WTC11 (cell line): ENCODE data around the gene C8B. TPM values are rescaled to one million over a fixed set of nuclear protein-coding genes. Genes with fewer than 3 reads are reported as not detected.
A peak's percentile ranks its signal among the peaks of the same experiment; 100 is the strongest.

Experiments used
- ATAC-seq: fragments of 200-7000 bp; cut with Tn5 transposase; 2 replicates; pipeline ENCODE4 v1.10.0; 2021; ENCODE audit warnings: mild to moderate bottlenecking, moderate library complexity
- CTCF ChIA-PET: fragments of 300-600 bp; sonication (Branson Sonifier 250); formaldehyde crosslinking; loops from one replicate; lab custom pipeline; 2021; ENCODE audit warnings: antibody characterized with exemption; lab: Charles Lee
- POLR2A ChIA-PET: fragments of 350-600 bp; sonication (Branson Sonifier 250); formaldehyde crosslinking; loops from one replicate; lab custom pipeline; 2021; ENCODE audit warnings: antibody characterized with exemption; lab: Charles Lee
- DNase-seq: peaks from one replicate; pipeline ENCODE4 v3.0.0; 2021; ENCODE audit warnings: low spot score
- H3K27ac Mint-ChIP-seq: 2 replicates; pipeline ENCODE4 v1.8.0; 2021; ENCODE audit warnings: mixed read lengths
- H3K27me3 Mint-ChIP-seq: 2 replicates; pipeline ENCODE4 v1.8.0; 2021; ENCODE audit warnings: low read depth, mild to moderate bottlenecking, moderate library complexity, mixed read lengths
- H3K36me3 Mint-ChIP-seq: 2 replicates; pipeline ENCODE4 v1.8.0; 2021; ENCODE audit warnings: mixed read lengths
- H3K4me1 Mint-ChIP-seq: 2 replicates; pipeline ENCODE4 v1.8.0; 2022; ENCODE audit warnings: mixed read lengths
- H3K4me3 Mint-ChIP-seq: 2 replicates; pipeline ENCODE4 v1.8.0; 2021; ENCODE audit warnings: mild to moderate bottlenecking, moderate library complexity, mixed read lengths
- H3K9me3 Mint-ChIP-seq: 2 replicates; pipeline ENCODE4 v1.8.0; 2021; ENCODE audit warnings: mixed read lengths
- ATF1 ChIP-seq: sonication (generic); formaldehyde crosslinking; IDR thresholded peaks from 2 replicates; pipeline ENCODE4 v1.8.1; 2023; ENCODE audit warnings: mild to moderate bottlenecking, moderate library complexity, missing genetic modification reagents
- CBFB ChIP-seq: sonication (generic); formaldehyde crosslinking; IDR thresholded peaks from 2 replicates; pipeline ENCODE4 v1.8.1; 2022; ENCODE audit warnings: mild to moderate bottlenecking, low read depth, missing genetic modification reagents
- ETV6 ChIP-seq: sonication (generic); formaldehyde crosslinking; IDR thresholded peaks from 2 replicates; pipeline ENCODE4 v1.8.1; 2022; ENCODE audit warnings: mild to moderate bottlenecking, missing genetic modification reagents
- FOXP1 ChIP-seq: sonication (generic); formaldehyde crosslinking; IDR thresholded peaks from 2 replicates; pipeline ENCODE4 v1.8.0; 2022; ENCODE audit warnings: missing genetic modification reagents, mild to moderate bottlenecking, moderate library complexity, borderline replicate concordance
- GABPB1 ChIP-seq: sonication (generic); formaldehyde crosslinking; IDR thresholded peaks from 2 replicates; pipeline ENCODE4 v1.8.1; 2023; ENCODE audit warnings: mild to moderate bottlenecking, missing genetic modification reagents
- MYBL2 ChIP-seq: sonication (generic); formaldehyde crosslinking; IDR thresholded peaks from 2 replicates; pipeline ENCODE4 v1.8.1; 2023; ENCODE audit warnings: mild to moderate bottlenecking, moderate library complexity, missing genetic modification reagents
- NR3C1 ChIP-seq: sonication (generic); formaldehyde crosslinking; conservative IDR thresholded peaks from 2 replicates; pipeline ENCODE4 v1.8.1; 2023; ENCODE audit warnings: low read depth, mild to moderate bottlenecking, missing genetic modification reagents
- SOX15 ChIP-seq: fragments of 250-450 bp; sonication (Bioruptor Pico); IDR thresholded peaks from 2 replicates; pipeline ENCODE4 v1.9.0; 2021; ENCODE audit warnings: mild to moderate bottlenecking
- ZNF423 ChIP-seq: fragments of 250-450 bp; sonication (Bioruptor Pico); IDR thresholded peaks from 2 replicates; pipeline ENCODE4 v2.1.2; 2022; ENCODE audit warnings: mild to moderate bottlenecking, moderate library complexity
- total RNA-seq: library from RNA; stranded (reverse); gene quantifications from 3 replicates; pipeline ENCODE4 v1.2.3, GENCODE V29; 2021
- TF ChIP-seq, protein P1 (sequence below): fragments of 200-600 bp; IDR thresholded peaks from 2 replicates; pipeline ENCODE4 v1.8.0; 2022; ENCODE audit warnings: antibody characterized with exemption
- TF ChIP-seq, protein P2 (sequence below): sonication (generic); formaldehyde crosslinking; conservative IDR thresholded peaks from 2 replicates; pipeline ENCODE4 v1.8.1; 2022; ENCODE audit warnings: mild to moderate bottlenecking, missing genetic modification reagents
- TF ChIP-seq, protein P3 (sequence below): sonication (generic); formaldehyde crosslinking; IDR thresholded peaks from 2 replicates; pipeline ENCODE4 v1.8.1; 2022; ENCODE audit warnings: mild to moderate bottlenecking, missing genetic modification reagents, moderate library complexity, borderline replicate concordance
- TF ChIP-seq, protein P4 (sequence below): sonication (generic); formaldehyde crosslinking; IDR thresholded peaks from 2 replicates; pipeline ENCODE4 v1.8.0; 2023; ENCODE audit warnings: missing genetic modification reagents
- TF ChIP-seq, protein P5 (sequence below): fragments of 250-450 bp; sonication (Bioruptor Pico); IDR thresholded peaks from 2 replicates; pipeline ENCODE4 v1.9.0; 2021; ENCODE audit warnings: mild to moderate bottlenecking

C8B gene
- total RNA-seq, 1 experiment from 2014 or later, result 0.46 TPM

DNA sequence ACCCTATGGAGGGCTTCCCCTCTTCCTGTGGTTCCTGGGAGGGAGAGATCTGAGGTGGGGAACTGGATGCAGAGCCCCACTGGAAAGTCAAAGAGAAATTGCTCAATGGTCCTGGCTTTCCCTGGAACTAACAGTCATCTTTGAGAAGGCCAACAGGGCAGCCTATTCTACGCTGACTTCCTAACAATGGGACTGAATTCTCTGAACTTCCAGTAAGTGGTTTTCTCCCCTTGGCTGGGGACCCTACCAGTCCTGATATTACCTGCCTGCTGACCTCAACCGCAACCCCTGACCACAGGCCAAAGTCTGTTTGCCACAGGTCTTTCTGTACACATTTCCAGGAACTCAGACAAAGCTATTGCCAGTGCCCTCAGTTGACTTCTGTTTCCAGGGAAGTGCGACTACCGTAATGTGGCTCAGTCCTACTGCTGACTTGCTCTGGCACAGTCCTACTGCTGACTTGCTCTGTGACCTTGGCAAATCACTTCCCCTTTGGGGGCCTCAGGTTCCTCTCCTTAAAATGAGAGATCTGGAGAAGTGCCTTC, 55.3 kb downstream of the C8B start:
- CTCF ChIA-PET, result interaction anchor here (0.6 kb wide), 1 partner anchor 1748 kb away, joined by 3 read pairs; no protein-coding TSS in a partner anchor
- H3K36me3 Mint-ChIP-seq, result no peaks in the 10 kb centered on the region
- ATAC-seq, result no peak
- no peak overlapping the region for H3K4me3 Mint-ChIP-seq
- no peak overlapping the region for H3K27ac Mint-ChIP-seq
- TF ChIP-seq MYBL2, result no peak
- TF ChIP-seq GABPB1 (CRISPR knock-in tag), result peak; percentile 91
- TF ChIP-seq, protein P1, sequence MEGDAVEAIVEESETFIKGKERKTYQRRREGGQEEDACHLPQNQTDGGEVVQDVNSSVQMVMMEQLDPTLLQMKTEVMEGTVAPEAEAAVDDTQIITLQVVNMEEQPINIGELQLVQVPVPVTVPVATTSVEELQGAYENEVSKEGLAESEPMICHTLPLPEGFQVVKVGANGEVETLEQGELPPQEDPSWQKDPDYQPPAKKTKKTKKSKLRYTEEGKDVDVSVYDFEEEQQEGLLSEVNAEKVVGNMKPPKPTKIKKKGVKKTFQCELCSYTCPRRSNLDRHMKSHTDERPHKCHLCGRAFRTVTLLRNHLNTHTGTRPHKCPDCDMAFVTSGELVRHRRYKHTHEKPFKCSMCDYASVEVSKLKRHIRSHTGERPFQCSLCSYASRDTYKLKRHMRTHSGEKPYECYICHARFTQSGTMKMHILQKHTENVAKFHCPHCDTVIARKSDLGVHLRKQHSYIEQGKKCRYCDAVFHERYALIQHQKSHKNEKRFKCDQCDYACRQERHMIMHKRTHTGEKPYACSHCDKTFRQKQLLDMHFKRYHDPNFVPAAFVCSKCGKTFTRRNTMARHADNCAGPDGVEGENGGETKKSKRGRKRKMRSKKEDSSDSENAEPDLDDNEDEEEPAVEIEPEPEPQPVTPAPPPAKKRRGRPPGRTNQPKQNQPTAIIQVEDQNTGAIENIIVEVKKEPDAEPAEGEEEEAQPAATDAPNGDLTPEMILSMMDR, result no peak
- no peak for TF ChIP-seq CBFB (CRISPR knock-in tag)
- TF ChIP-seq, all 79 proteins: peak for 1
- no peaks in the 10 kb centered on the region; the same call in 1 of the 2 replicates for H3K27me3 Mint-ChIP-seq
- no peaks in the 10 kb centered on the region for H3K9me3 Mint-ChIP-seq
- no peak for DNase-seq
- POLR2A ChIA-PET, result no interaction called here
- no peaks in the 10 kb centered on the region for H3K4me1 Mint-ChIP-seq

DNA sequence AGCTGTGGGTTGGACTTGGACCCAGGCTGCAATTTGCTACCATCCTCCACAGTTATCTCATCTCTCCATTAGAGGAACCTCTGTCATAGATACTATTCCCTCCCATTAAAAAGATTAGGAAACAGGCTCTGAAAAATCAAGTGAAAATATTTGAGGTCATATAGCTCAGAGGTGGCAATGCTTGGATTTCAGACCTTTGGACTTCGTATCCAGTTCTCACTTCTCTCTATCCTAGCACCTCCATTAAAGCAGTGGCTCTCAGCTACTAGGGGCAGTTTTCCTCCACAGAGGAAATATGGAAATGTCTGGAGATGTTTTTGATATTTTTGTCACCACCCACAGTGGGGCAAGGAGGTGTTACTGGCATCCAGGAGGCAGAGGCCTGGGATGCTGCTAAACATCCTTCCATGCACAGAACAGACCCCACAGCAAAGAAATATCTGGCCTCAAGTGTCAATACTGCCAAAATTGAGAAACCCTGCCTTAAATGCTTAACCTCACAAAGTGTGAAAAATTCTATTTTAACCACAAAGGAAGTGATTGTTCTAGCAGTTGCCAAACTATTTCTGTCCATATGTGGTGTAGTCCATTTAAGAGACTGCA, 57.1 kb downstream of the C8B start:
- ChIA-PET CTCF (no interaction called here), POLR2A (no interaction called here)
- Mint-ChIP-seq H3K27ac (no peak overlapping the region), H3K36me3 (no peaks in the 10 kb centered on the region), H3K4me1 (no peaks in the 10 kb centered on the region), H3K4me3 (no peak overlapping the region), H3K9me3 (no peaks in the 10 kb centered on the region), H3K27me3 (no peaks in the 10 kb centered on the region; the same call in 1 of the 2 replicates)
- no peak for TF ChIP-seq FOXP1 (CRISPR knock-in tag)
- TF ChIP-seq, protein P2, sequence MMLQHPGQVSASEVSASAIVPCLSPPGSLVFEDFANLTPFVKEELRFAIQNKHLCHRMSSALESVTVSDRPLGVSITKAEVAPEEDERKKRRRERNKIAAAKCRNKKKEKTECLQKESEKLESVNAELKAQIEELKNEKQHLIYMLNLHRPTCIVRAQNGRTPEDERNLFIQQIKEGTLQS (CRISPR knock-in tag), result no peak
- no peak for TF ChIP-seq ATF1 (CRISPR knock-in tag)
- no peak for TF ChIP-seq ETV6 (CRISPR knock-in tag)
- TF ChIP-seq, protein P3, sequence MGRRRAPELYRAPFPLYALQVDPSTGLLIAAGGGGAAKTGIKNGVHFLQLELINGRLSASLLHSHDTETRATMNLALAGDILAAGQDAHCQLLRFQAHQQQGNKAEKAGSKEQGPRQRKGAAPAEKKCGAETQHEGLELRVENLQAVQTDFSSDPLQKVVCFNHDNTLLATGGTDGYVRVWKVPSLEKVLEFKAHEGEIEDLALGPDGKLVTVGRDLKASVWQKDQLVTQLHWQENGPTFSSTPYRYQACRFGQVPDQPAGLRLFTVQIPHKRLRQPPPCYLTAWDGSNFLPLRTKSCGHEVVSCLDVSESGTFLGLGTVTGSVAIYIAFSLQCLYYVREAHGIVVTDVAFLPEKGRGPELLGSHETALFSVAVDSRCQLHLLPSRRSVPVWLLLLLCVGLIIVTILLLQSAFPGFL (CRISPR knock-in tag), result no peak
- TF ChIP-seq NR3C1 (CRISPR knock-in tag), result no peak
- TF ChIP-seq CBFB (CRISPR knock-in tag), result no peak
- DNase-seq, result no peak
- ATAC-seq, result no peak

DNA sequence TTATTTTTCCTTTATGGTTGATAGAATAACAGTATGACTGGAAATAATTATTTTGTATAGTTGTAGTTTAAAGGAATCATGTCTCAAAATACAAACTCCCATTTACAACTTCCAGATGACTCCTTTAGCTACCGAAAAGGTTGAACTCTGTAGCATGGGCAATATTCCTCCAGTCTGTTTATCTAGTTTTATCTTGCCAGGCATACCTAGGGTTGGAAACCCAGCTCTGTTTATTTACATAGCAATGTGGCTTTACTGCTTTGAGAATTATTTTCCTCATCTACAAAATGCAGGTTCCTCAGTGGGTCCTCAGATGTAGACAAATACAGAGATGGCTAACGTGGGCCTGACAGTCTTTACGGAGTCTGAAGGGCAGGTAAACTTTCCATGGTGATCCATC, 60.1 kb downstream of the C8B start:
- no peak for TF ChIP-seq ZNF423 (CRISPR knock-in tag)
- ChIA-PET POLR2A (no interaction called here), CTCF (interaction anchor here (0.8 kb wide), 1 partner anchor 63 kb away, joined by 3 read pairs; no protein-coding TSS in a partner anchor)
- H3K27ac Mint-ChIP-seq, result no peak overlapping the region
- H3K4me3 Mint-ChIP-seq, result no peak overlapping the region
- H3K4me1 Mint-ChIP-seq, result no peaks in the 10 kb centered on the region
- DNase-seq, result no peak
- ATAC-seq, result no peak
- no peaks in the 10 kb centered on the region for H3K9me3 Mint-ChIP-seq
- no peaks in the 10 kb centered on the region for H3K36me3 Mint-ChIP-seq
- no peaks in the 10 kb centered on the region; the same call in 1 of the 2 replicates for H3K27me3 Mint-ChIP-seq

DNA sequence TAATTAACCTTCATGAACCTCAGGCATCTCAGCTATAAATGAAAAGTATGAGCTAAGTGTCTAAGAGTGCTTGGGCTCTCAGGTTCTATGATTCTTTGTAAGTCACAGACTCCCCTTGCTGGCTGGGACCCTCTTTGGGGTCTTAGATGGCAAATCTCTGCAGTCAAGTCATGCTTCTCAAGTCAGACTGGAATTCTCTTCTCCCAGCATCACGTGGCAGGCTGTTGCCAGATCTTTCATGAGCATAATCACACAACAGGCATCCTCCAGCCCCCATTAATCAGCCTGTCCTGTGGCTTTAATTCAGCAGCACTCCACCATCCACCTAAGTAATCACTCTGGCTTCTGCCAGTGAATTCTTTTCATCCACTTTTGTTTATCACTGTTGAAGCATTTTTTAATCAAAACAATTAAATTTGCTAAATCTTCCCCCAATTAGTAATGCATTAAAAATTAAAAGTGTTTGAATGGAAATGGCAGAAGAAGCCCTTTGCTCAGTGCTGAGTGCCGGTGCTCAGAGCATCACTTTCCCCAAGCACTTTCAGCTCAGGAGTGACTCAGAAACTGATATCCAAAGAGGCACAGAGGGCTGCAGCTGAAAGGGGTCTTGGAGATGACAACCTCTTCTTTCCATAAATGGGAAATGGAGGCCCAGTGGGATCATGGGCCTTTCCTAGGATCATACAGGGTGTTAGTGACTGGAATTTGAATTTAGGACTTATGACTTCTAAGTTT, 61.0 kb downstream of the C8B start:
- Mint-ChIP-seq H3K36me3 (no peaks in the 10 kb centered on the region), H3K27ac (no peak overlapping the region), H3K4me1 (no peaks in the 10 kb centered on the region), H3K9me3 (no peaks in the 10 kb centered on the region), H3K4me3 (no peak overlapping the region), H3K27me3 (no peaks in the 10 kb centered on the region; the same call in 1 of the 2 replicates)
- CTCF ChIA-PET, result no interaction called here
- DNase-seq, result no peak
- TF ChIP-seq, protein P4, sequence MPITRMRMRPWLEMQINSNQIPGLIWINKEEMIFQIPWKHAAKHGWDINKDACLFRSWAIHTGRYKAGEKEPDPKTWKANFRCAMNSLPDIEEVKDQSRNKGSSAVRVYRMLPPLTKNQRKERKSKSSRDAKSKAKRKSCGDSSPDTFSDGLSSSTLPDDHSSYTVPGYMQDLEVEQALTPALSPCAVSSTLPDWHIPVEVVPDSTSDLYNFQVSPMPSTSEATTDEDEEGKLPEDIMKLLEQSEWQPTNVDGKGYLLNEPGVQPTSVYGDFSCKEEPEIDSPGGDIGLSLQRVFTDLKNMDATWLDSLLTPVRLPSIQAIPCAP (CRISPR knock-in tag), result no peak
- TF ChIP-seq SOX15 (CRISPR knock-in tag), result no peak
- TF ChIP-seq, protein P5, sequence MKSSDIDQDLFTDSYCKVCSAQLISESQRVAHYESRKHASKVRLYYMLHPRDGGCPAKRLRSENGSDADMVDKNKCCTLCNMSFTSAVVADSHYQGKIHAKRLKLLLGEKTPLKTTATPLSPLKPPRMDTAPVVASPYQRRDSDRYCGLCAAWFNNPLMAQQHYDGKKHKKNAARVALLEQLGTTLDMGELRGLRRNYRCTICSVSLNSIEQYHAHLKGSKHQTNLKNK (CRISPR knock-in tag), result no peak
- POLR2A ChIA-PET, result no interaction called here
- no peak for ATAC-seq
